NCI-H2029 treated with DMSO at 0.1 percent for 48 hours (cell line): ENCODE measurements around the gene PLCD1.

Source experiments
- DNase-seq: peaks from one replicate; lab custom pipeline; 2025; lab: John Stamatoyannopoulos, UW

The PLCD1 gene

GRCh38 chr3:37964146-37964545 is 65.3 kb downstream of the PLCD1 start:
- no peak for DNase-seq

DNA sequence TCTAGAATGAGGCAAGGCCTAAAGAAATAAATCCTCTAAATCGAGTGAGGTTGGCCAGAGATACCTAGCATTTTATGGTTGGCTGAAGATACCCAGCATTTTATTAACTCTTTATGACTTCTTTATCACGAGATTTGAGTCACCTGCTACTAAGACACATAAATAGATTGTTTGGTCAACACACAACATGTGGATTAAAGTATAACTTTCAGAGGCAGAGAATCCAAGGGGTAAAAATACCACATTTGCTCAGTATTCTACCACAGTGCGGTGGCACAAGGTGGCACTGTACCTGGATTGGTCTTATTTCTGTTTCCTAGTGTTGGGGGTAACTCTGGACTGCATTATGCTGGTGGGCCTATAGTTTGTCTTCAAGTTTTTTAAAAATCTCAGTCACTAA is 65.8 kb downstream of the PLCD1 start:
- no peak for DNase-seq

DNA sequence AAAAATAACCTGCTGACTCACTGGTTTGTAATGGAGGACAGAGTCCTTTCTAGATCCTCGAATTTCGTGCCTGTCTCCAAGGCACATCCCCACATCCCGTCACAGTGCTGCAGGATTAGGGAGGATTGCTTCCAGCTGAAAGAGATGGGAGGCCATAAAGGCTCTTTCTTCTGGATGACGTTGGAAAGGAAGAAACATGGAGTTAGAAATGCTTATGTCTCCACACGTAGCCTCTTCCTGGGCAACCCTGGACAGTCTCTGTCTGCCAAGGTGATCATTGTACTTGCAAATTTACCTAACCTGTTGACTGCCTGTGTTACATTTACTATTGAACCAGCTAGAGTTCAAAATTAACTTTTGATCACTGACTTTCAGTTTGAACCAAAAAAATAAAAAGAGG is 66.4 kb downstream of the PLCD1 start:
- DNase-seq = no peak

GRCh38 chr3:37961622-37962431 is 67.6 kb downstream of the PLCD1 start:
- no peak for DNase-seq

DNA sequence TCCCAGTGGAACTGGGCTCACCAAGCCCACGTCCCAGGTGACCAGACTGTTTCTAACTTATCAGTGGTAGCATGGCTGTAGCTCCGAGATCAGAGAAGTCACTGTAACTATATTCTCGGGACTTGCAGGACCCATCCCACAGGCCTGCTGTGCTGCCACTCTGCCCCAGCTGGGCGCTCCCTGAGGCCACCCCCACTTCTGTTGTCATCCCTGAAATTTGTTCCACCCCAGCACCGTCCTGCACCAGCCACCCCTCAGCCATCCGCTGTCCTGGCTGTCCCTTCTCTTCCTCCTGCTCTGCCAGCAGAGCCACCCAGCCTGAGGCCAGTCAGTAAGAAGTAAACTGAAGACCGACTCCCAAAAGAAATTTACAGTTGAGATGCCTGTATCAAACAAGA is 71.9 kb downstream of the PLCD1 start:
- DNase-seq = no peak
